Neural progenitor cell (in vitro differentiated cells): ENCODE results near the gene AZGP1. TPM values are rescaled to one million over a fixed set of nuclear protein-coding genes. Genes with fewer than 3 reads are reported as not detected.
A peak's percentile ranks its signal among the peaks of the same experiment; 100 is the strongest.
"Not testable (repeated sequence)": the region's sequence is repeated elsewhere in the genome, so short reads cannot be mapped to it uniquely, and the experiment has no call there.

Source experiments
- DNase-seq: peaks from one replicate; pipeline ENCODE4 v3.0.0-alpha.2; 2016; ENCODE audit warnings: low spot score
- H2AFZ ChIP-seq: fragments of 200-600 bp; sonication (generic); replicated peaks from 2 replicates; pipeline ENCODE4 v1.6.1; 2016; ENCODE audit warnings: antibody characterized with exemption
- H3F3A ChIP-seq: fragments of 200-600 bp; sonication (generic); 2 replicates; pipeline ENCODE4 v1.6.1; 2016; ENCODE audit warnings: antibody characterized with exemption, low read depth
- H3K27ac ChIP-seq: fragments of 200-600 bp; sonication (generic); 2 replicates; pipeline ENCODE4 v1.5.1; 2016; ENCODE audit warnings: mild to moderate bottlenecking
- H3K27me3 ChIP-seq: fragments of 200-600 bp; sonication (generic); 2 replicates; pipeline ENCODE4 v1.6.1; 2016; ENCODE audit warnings: mild to moderate bottlenecking, moderate library complexity
- H3K36me3 ChIP-seq: fragments of 200-600 bp; sonication (generic); 2 replicates; pipeline ENCODE4 v1.5.1; 2016
- H3K4me1 ChIP-seq: fragments of 200-600 bp; sonication (generic); 2 replicates; pipeline ENCODE4 v1.6.1; 2016; ENCODE audit warnings: mixed run types
- H3K4me2 ChIP-seq: fragments of 200-600 bp; sonication (generic); 2 replicates; pipeline ENCODE4 v1.6.1; 2016
- H3K4me3 ChIP-seq: fragments of 200-600 bp; sonication (generic); 2 replicates; pipeline ENCODE4 v1.5.1; 2016
- H3K79me2 ChIP-seq: fragments of 200-600 bp; sonication (generic); 2 replicates; pipeline ENCODE4 v1.6.1; 2016; ENCODE audit warnings: low read depth
- H3K9ac ChIP-seq: fragments of 200-600 bp; sonication (generic); 2 replicates; pipeline ENCODE4 v1.6.1; 2016
- H3K9me3 ChIP-seq: fragments of 200-600 bp; sonication (generic); 2 replicates; pipeline ENCODE4 v1.5.1; 2016; ENCODE audit warnings: low read depth
- H4K20me1 ChIP-seq: fragments of 200-600 bp; sonication (generic); 2 replicates; pipeline ENCODE4 v1.6.1; 2016; ENCODE audit warnings: low read depth
- H3K27ac Mint-ChIP-seq: 3 replicates; pipeline ENCODE4 v1.8.0; 2021; ENCODE audit warnings: mixed read lengths
- H3K27me3 Mint-ChIP-seq: 2 replicates; pipeline ENCODE4 v1.8.0; 2022; ENCODE audit warnings: low read depth, mild to moderate bottlenecking, inconsistent platforms, moderate library complexity, mixed read lengths; ENCODE audit not compliant: insufficient read depth
- H3K36me3 Mint-ChIP-seq: 3 replicates; pipeline ENCODE4 v1.8.0; 2021; ENCODE audit warnings: mixed read lengths
- H3K4me1 Mint-ChIP-seq: 3 replicates; pipeline ENCODE4 v1.8.0; 2021; ENCODE audit warnings: mixed read lengths
- H3K4me3 Mint-ChIP-seq: 3 replicates; pipeline ENCODE4 v1.8.0; 2021; ENCODE audit warnings: mild to moderate bottlenecking, moderate library complexity, mixed read lengths
- H3K9me3 Mint-ChIP-seq: 3 replicates; pipeline ENCODE4 v1.8.0; 2020; ENCODE audit warnings: mixed read lengths
- EZH2 ChIP-seq: fragments of 200-600 bp; sonication (generic); IDR thresholded peaks from 2 replicates; pipeline ENCODE4 v1.6.1; 2017; ENCODE audit warnings: antibody characterized with exemption, mild to moderate bottlenecking, moderate library complexity
- EZH2phosphoT487 ChIP-seq: fragments of 200-600 bp; sonication (generic); IDR thresholded peaks from 2 replicates; pipeline ENCODE4 v1.6.1; 2017; ENCODE audit warnings: antibody characterized with exemption
- total RNA-seq: library from RNA; depleted of rRNA; stranded (reverse); fragments of >200 nt; gene quantifications from 2 replicates; pipeline ENCODE4 v1.2.3, GENCODE V29; 2015; ENCODE audit warnings: low replicate concordance
- TF ChIP-seq, protein P1 (sequence below): fragments of 200-600 bp; sonication (generic); IDR thresholded peaks from 2 replicates; pipeline ENCODE4 v1.5.1; 2017; ENCODE audit warnings: antibody characterized with exemption, mild to moderate bottlenecking

AZGP1 gene
- total RNA-seq, 1 donor from 2014 or later = not detected

DNA sequence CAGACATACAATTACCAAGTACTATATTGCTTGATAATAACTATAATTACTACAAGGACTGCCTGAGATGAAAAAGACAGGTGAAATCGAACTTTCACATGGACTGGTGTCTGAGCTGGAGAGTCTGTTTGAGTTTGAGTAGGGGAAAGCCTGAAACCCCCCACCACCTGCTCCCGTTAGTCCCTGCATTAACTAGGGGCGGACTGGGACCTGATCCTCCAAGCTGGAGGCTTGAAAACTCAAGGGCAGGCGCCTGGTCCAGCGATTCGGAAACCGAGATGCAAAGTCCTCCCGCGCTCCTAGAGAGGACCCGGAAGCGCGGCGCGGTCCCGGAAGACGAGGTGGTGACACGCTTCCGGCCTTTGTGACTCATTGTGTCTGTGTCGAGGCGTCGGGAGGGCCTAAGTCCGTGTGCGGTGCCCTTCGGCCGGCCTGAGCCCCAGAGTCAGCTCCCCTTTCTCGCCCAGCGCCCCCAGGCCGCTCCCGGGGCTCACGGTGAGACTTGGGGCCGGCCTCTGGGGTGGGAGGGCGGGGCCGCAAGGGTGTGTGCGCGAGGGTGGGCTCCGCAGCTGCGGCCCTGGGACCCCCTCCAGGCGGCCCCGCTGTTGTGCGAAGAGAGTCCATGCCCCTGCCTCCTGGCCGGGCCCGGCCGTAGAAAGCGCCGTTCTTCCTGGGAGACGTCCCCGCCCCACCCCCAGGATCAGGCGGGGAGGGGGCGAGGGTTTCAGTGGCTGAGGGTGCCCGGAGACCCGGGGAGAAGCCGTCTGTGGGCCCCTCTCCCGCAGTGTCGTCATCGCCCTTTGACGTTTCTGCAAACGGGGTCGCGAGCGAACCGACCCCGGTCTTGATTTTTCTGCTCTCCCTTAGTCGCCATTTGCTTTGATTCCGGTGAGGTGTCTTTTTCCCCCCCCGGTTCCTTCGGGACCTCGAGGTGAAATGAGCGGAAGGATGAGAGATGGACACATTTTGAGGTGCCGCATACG lies 39.7 kb upstream of the AZGP1 start, which contains the start of gene ZKSCAN1:
Gene ZKSCAN1 (plus strand): TSS at position 365 of the 983 bp plus-strand sequence. CDS start 7,911 bp downstream, outside the sequence.
- H3K27ac ChIP-seq = peak within 1 kb of the TSS; percentile 93
- Mint-ChIP-seq H3K4me1 (peaks cover 18% of the 10 kb centered on the region), H3K4me3 (peak within 1 kb of the TSS; percentile 98), H3K9me3 (no peaks in the 10 kb centered on the region), H3K27me3 (peaks cover 17% of the 10 kb centered on the region), H3K27ac (peak within 1 kb of the TSS; percentile 98), H3K36me3 (peaks cover 6% of the 10 kb centered on the region)
- no peak for TF ChIP-seq EZH2phosphoT487
- TF ChIP-seq, protein P1, sequence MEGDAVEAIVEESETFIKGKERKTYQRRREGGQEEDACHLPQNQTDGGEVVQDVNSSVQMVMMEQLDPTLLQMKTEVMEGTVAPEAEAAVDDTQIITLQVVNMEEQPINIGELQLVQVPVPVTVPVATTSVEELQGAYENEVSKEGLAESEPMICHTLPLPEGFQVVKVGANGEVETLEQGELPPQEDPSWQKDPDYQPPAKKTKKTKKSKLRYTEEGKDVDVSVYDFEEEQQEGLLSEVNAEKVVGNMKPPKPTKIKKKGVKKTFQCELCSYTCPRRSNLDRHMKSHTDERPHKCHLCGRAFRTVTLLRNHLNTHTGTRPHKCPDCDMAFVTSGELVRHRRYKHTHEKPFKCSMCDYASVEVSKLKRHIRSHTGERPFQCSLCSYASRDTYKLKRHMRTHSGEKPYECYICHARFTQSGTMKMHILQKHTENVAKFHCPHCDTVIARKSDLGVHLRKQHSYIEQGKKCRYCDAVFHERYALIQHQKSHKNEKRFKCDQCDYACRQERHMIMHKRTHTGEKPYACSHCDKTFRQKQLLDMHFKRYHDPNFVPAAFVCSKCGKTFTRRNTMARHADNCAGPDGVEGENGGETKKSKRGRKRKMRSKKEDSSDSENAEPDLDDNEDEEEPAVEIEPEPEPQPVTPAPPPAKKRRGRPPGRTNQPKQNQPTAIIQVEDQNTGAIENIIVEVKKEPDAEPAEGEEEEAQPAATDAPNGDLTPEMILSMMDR = no peak
- no peak for TF ChIP-seq EZH2
- H3K36me3 ChIP-seq = no peaks in the 10 kb centered on the region
- peak within 1 kb of the TSS; percentile 90 for H2AFZ ChIP-seq
- H3K27me3 ChIP-seq = peaks cover 4% of the 10 kb centered on the region
- H4K20me1 ChIP-seq = peaks cover 41% of the 10 kb centered on the region
- H3K4me3 ChIP-seq = peak within 1 kb of the TSS; percentile 72
- H3K4me1 ChIP-seq = peaks cover 9% of the 10 kb centered on the region
- H3K9me3 ChIP-seq = no peaks in the 10 kb centered on the region
- H3K9ac ChIP-seq = peak within 1 kb of the TSS; percentile 99
- H3K79me2 ChIP-seq = peaks cover 52% of the 10 kb centered on the region
- H3F3A ChIP-seq = no peaks in the 10 kb centered on the region
- DNase-seq = peak; percentile 96
- H3K4me2 ChIP-seq = peak within 1 kb of the TSS; percentile 89

DNA sequence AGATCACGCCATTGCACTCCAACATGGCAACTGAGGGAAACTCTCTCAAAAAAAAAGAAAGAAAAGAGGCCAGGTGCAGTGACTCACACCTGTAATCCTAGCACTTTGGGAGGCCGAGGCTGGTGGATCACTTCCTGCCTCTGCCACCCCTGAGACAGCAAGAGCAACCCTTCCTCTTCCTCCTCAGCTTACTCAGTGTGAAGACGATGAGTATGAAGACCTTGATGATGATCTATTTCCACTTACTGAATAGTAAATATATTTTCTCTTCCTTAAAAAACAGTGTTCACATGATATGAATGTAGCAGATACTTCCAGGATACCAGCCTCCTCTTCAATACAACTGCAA lies 37.5 kb upstream of the AZGP1 start:
- no peak overlapping the region for H3K9ac ChIP-seq
- no peak overlapping the region for H3K4me2 ChIP-seq
- H3K27me3 ChIP-seq = peaks cover 4% of the 10 kb centered on the region
- H3K27me3 Mint-ChIP-seq = peaks cover 12% of the 10 kb centered on the region
- H3K36me3 Mint-ChIP-seq = peaks cover 3% of the 10 kb centered on the region
- no peak for TF ChIP-seq EZH2phosphoT487
- TF ChIP-seq, protein P1 = no peak
- peaks cover 9% of the 10 kb centered on the region for H3K4me1 ChIP-seq
- H3K4me3 Mint-ChIP-seq = no peak overlapping the region
- H2AFZ ChIP-seq = no peak overlapping the region
- H4K20me1 ChIP-seq = peaks cover 22% of the 10 kb centered on the region
- no peak overlapping the region for H3K27ac Mint-ChIP-seq
- H3K27ac ChIP-seq = no peak overlapping the region
- H3K79me2 ChIP-seq = peaks cover 30% of the 10 kb centered on the region
- no peak for DNase-seq
- peaks cover 18% of the 10 kb centered on the region for H3K4me1 Mint-ChIP-seq
- no peaks in the 10 kb centered on the region for H3F3A ChIP-seq
- no peaks in the 10 kb centered on the region for H3K9me3 ChIP-seq
- H3K9me3 Mint-ChIP-seq = no peaks in the 10 kb centered on the region
- H3K4me3 ChIP-seq = no peak overlapping the region
- H3K36me3 ChIP-seq = no peaks in the 10 kb centered on the region

DNA sequence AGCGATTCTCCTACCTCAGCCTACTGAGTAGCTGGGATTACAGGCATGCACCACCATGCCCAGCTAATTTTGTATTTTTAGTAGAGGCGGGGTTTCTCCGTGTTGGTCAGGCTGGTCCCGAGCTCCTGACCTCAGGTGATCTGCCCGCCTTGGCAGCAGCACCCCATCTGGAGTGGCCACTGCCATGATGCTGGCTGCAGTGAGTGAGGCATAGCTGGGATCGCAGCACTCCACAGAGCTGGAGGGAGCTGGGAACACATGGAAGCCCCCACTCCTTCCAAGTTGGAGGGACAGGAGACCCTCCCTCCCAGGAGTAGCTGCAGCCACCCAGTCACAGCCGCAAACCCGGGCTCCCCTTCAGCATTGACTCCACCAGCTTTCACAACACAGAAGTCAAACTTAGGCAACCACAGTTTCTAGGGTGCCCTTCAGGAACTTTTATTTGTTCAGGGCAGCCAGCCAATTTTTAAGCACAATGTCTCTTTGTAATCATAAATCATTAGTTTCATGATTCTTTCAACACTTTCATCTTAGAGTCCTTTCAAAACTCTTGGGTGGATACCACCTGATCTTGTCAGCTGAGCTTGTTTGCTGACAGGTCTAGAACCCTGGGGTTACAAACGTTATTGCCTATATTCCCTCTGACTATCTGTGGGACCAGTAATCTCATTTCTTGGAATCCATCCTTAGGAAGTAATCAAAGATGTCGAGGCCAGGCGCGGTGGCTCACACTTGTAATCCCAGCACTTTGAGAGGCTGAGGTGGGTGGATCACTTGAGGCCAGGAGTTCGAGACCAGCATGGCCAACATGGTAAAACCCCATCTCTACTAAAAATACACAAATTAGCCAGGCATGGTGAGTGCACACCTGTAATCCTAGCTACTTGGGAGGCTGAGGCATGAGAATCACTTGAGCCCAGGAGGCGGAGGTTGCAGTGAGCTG lies 36.8 kb upstream of the AZGP1 start:
- Histone ChIP-seq H4K20me1 (peaks cover 16% of the 10 kb centered on the region), H3K79me2 (peaks cover 23% of the 10 kb centered on the region)
- not testable (repeated sequence) for H3K4me3 Mint-ChIP-seq, H3K27me3 ChIP-seq, H3K36me3 ChIP-seq, H2AFZ ChIP-seq, H3K9me3 Mint-ChIP-seq, H3K9ac ChIP-seq, H3K27ac Mint-ChIP-seq, H3K27ac ChIP-seq, H3K9me3 ChIP-seq, DNase-seq, H3K4me1 ChIP-seq, H3K4me2 ChIP-seq, H3K4me3 ChIP-seq, H3F3A ChIP-seq, H3K36me3 Mint-ChIP-seq
- H3K27me3 Mint-ChIP-seq = peaks cover 12% of the 10 kb centered on the region
- peaks cover 17% of the 10 kb centered on the region for H3K4me1 Mint-ChIP-seq
